NCI-H345 treated with DMSO at 0.1 percent for 48 hours (cell line): Measurements from ENCODE around the gene CSRP1.
A peak's percentile ranks its signal among the peaks of the same experiment; 100 is the strongest.
"Not testable (repeated sequence)": the region's sequence is repeated elsewhere in the genome, so short reads cannot be mapped to it uniquely, and the experiment has no call there.

Experiments used
- DNase-seq: peaks from one replicate; lab custom pipeline; 2025; ENCODE audit not compliant: unreplicated experiment; lab: John Stamatoyannopoulos, UW

Gene CSRP1

GRCh38 chr1:201537891-201538611 lies 31.1 kb upstream of the CSRP1 start:
- DNase-seq = no peak

- no peak for DNase-seq
These were observed 30.5 kb upstream of the CSRP1 start for GRCh38 chr1:201537467-201537866.

- DNase-seq = no peak
These were observed 30.1 kb upstream of the CSRP1 start for GRCh38 chr1:201537028-201537427.

- DNase-seq = no peak
These were observed 29.6 kb upstream of the CSRP1 start for GRCh38 chr1:201536558-201536957.

- DNase-seq = no peak
These were observed 29.0 kb upstream of the CSRP1 start for GRCh38 chr1:201535919-201536245.

GRCh38 chr1:201535046-201535918 lies 28.4 kb upstream of the CSRP1 start:
- no peak for DNase-seq

- DNase-seq = no peak
These were observed 26.9 kb upstream of the CSRP1 start for GRCh38 chr1:201533836-201534235.

GRCh38 chr1:201531551-201532425 lies 24.9 kb upstream of the CSRP1 start:
- no peak for DNase-seq

- DNase-seq = peak; percentile 11
These were observed 24.0 kb upstream of the CSRP1 start for GRCh38 chr1:201530741-201531531.

- DNase-seq = no peak
These were observed 21.8 kb upstream of the CSRP1 start for GRCh38 chr1:201528631-201529252.

- DNase-seq = no peak
These were observed 21.0 kb upstream of the CSRP1 start for GRCh38 chr1:201527879-201528278.

GRCh38 chr1:201525193-201525778 lies 18.4 kb upstream of the CSRP1 start:
- no peak for DNase-seq

GRCh38 chr1:201520046-201520575 lies 13.2 kb upstream of the CSRP1 start:
- not testable (repeated sequence) for DNase-seq

GRCh38 chr1:201518071-201518470 lies 11.1 kb upstream of the CSRP1 start:
- DNase-seq = no peak

- DNase-seq = no peak
These were observed 10.7 kb upstream of the CSRP1 start for GRCh38 chr1:201517631-201518030.

- DNase-seq = no peak
These were observed 9.7 kb upstream of the CSRP1 start for GRCh38 chr1:201516511-201517127.

- DNase-seq = no peak
These were observed 9.0 kb upstream of the CSRP1 start for GRCh38 chr1:201515895-201516294.

- DNase-seq = no peak
These were observed 8.3 kb upstream of the CSRP1 start for GRCh38 chr1:201515062-201515750.

GRCh38 chr1:201514466-201514865 lies 7.5 kb upstream of the CSRP1 start:
- DNase-seq = no peak
